Testis (tissue), 2 donors: ENCODE measurements around the gene XYLT1.

Experiments used
- CTCF ChIP-seq, 3 experiments: fragments of 450-650 bp in 2 of 3; fragments of 200-600 bp in 1 of 3; sonication (generic) in 1 of 3; IDR thresholded peaks; one replicate each; pipeline ENCODE4 v1.5.1; 2016 to 2019; ENCODE audit warnings: antibody characterized with exemption in 3 of 3, mild to moderate bottlenecking in 2 of 3, moderate library complexity in 1 of 3
- POLR2A ChIP-seq: fragments of 450-650 bp; IDR thresholded peaks from one replicate; pipeline ENCODE4 v1.6.1; 2017; ENCODE audit warnings: antibody characterized with exemption, mild to moderate bottlenecking, moderate library complexity

GRCh38 chr16:17145029-17145428 lies 325.7 kb downstream of the XYLT1 start:
- TF ChIP-seq CTCF (IDR thresholded peaks at IDR 0.05) = no peak
- no peak for TF ChIP-seq POLR2A
